H1 (cell line): Measurements from ENCODE around the gene TMED10. TPM values are rescaled to one million over a fixed set of nuclear protein-coding genes. Genes with fewer than 3 reads are reported as not detected.

Experiments used
- CTCF ChIA-PET: fragments of 300-600 bp; sonication (Branson Sonifier 250); formaldehyde crosslinking; loops from one replicate; lab custom pipeline; 2021; ENCODE audit not compliant: partially characterized antibody; lab: Charles Lee
- POLR2A ChIA-PET: fragments of 300-600 bp; sonication (Branson Sonifier 250); formaldehyde crosslinking; loops from one replicate; lab custom pipeline; 2021; ENCODE audit warnings: inconsistent platforms; ENCODE audit not compliant: partially characterized antibody; lab: Charles Lee
- DNase-seq, 2 experiments: peaks; one replicate each; pipeline versions ENCODE4 v3.0.0 to v3.0.0-alpha.2; 2010 to 2022; ENCODE audit warnings: low spot score in 2 of 2, low read depth in 1 of 2, mixed read lengths in 1 of 2
- FAIRE-seq: peaks from 2 replicates; lab custom pipeline; 2011; peaks lifted over from hg19 to GRCh38; lab: Jason Lieb, UNC
- H2AFZ ChIP-seq: 2 replicates; pipeline ENCODE4 v1.8.1; 2012; ENCODE audit warnings: low read length, inconsistent platforms
- H2AK5ac ChIP-seq: 2 replicates; pipeline ENCODE4 v1.6.1; 2013; ENCODE audit warnings: low read depth, low read length
- H2BK120ac ChIP-seq: replicated peaks from 2 replicates; pipeline ENCODE3; 2013; ENCODE audit warnings: low read depth, low read length, inconsistent platforms
- H2BK12ac ChIP-seq: 2 replicates; pipeline ENCODE4 v1.6.1; 2013; ENCODE audit warnings: low read depth, low read length
- H2BK15ac ChIP-seq: 2 replicates; pipeline ENCODE4 v1.6.1; 2013; ENCODE audit warnings: low read length
- H2BK20ac ChIP-seq: 2 replicates; pipeline ENCODE4 v1.6.1; 2013; ENCODE audit warnings: low read length
- H2BK5ac ChIP-seq: 2 replicates; pipeline ENCODE4 v1.6.1; 2013; ENCODE audit warnings: low read depth, low read length
- H3K14ac ChIP-seq: 2 replicates; pipeline ENCODE4 v1.6.1; 2013; ENCODE audit warnings: inconsistent platforms; ENCODE audit not compliant: insufficient read length
- H3K18ac ChIP-seq: 2 replicates; pipeline ENCODE4 v1.6.1; 2013; ENCODE audit warnings: low read length; ENCODE audit errors: extremely low read depth
- H3K23ac ChIP-seq: 2 replicates; pipeline ENCODE4 v1.6.1; 2013; ENCODE audit warnings: inconsistent platforms; ENCODE audit not compliant: insufficient read length
- H3K23me2 ChIP-seq: 2 replicates; pipeline ENCODE4 v1.6.1; 2013; ENCODE audit warnings: low read depth, low read length
- H3K27ac ChIP-seq: 2 replicates; pipeline ENCODE4 v1.6.1; 2011; ENCODE audit warnings: low read depth, low read length, inconsistent platforms
- H3K27me3 ChIP-seq, 4 experiments: replicated peaks in 1 of 4; 1 replicate in 1 of 4; 2 replicates in 3 of 4; pipeline versions ENCODE4 v1.6.1 to v1.8.1; 2011 to 2013; ENCODE audit warnings: low read length in 3 of 4, mild to moderate bottlenecking in 3 of 4, inconsistent platforms in 2 of 4, mixed read lengths in 2 of 4, moderate library complexity in 1 of 4; ENCODE audit not compliant: control insufficient read depth in 3 of 4, insufficient read depth in 3 of 4; ENCODE audit errors: extremely low read depth in 1 of 4
- H3K36me3 ChIP-seq, 4 experiments: 2 replicates each; pipeline versions ENCODE4 v1.6.1 to v1.8.1; 2011 to 2013; ENCODE audit warnings: mild to moderate bottlenecking in 4 of 4, low read length in 3 of 4, moderate library complexity in 2 of 4, control low read depth in 1 of 4, inconsistent platforms in 1 of 4; ENCODE audit not compliant: insufficient read depth in 4 of 4, control insufficient read depth in 2 of 4
- H3K4ac ChIP-seq: replicated peaks from 2 replicates; pipeline ENCODE3; 2013; ENCODE audit warnings: low read length, low read depth, mixed read lengths, inconsistent platforms; ENCODE audit not compliant: insufficient read length
- H3K4me1 ChIP-seq, 4 experiments: replicated peaks in 1 of 4; 1 replicate in 1 of 4; 2 replicates in 3 of 4; pipeline versions ENCODE4 v1.6.1 to v1.8.1; 2011 to 2013; ENCODE audit warnings: low read length in 3 of 4, inconsistent platforms in 2 of 4, mixed read lengths in 1 of 4; ENCODE audit not compliant: insufficient read depth in 4 of 4, control insufficient read depth in 3 of 4
- H3K4me2 ChIP-seq, 2 experiments: 2 replicates each; pipeline versions ENCODE4 v1.6.1 to v1.8.1; 2011 to 2013; ENCODE audit warnings: low read depth in 2 of 2, low read length in 2 of 2, control low read depth in 1 of 2, inconsistent platforms in 1 of 2, mild to moderate bottlenecking in 1 of 2; ENCODE audit not compliant: insufficient read depth in 1 of 2
- H3K4me3 ChIP-seq, 4 experiments: fragments of 200-600, 300-600 bp in 1 of 4; sonication (generic), shearing (Covaris generic), sonication (Bioruptor Twin) in 1 of 4; 2 replicates each; pipeline versions ENCODE4 v1.5.1 to v1.8.1; 2011 to 2016; ENCODE audit warnings: low read length in 4 of 4, low read depth in 3 of 4, control low read depth in 2 of 4, inconsistent platforms in 2 of 4, mild to moderate bottlenecking in 2 of 4, mixed read lengths in 1 of 4, moderate library complexity in 1 of 4; ENCODE audit not compliant: insufficient read depth in 2 of 4; ENCODE audit errors: extremely low read depth in 1 of 4
- H3K56ac ChIP-seq: replicated peaks from 2 replicates; pipeline ENCODE3; 2013; ENCODE audit warnings: low read depth, mild to moderate bottlenecking, mixed read lengths, low read length, inconsistent platforms; ENCODE audit not compliant: insufficient read length
- H3K79me1 ChIP-seq: 2 replicates; pipeline ENCODE4 v1.6.1; 2013; ENCODE audit warnings: low read depth, low read length, control low read depth
- H3K79me2 ChIP-seq, 2 experiments: 2 replicates each; pipeline versions ENCODE4 v1.6.1 to v1.8.1; 2012 to 2013; ENCODE audit warnings: low read length in 2 of 2, mild to moderate bottlenecking in 2 of 2, inconsistent platforms in 1 of 2; ENCODE audit not compliant: insufficient read depth in 2 of 2, control insufficient read depth in 1 of 2
- H3K9ac ChIP-seq, 4 experiments: replicated peaks in 1 of 4; 1 replicate in 1 of 4; 2 replicates in 3 of 4; pipeline versions ENCODE4 v1.6.1 to v1.8.1; 2011 to 2013; ENCODE audit warnings: low read depth in 3 of 4, low read length in 3 of 4, control low read depth in 2 of 4, mild to moderate bottlenecking in 2 of 4, moderate library complexity in 2 of 4, inconsistent platforms in 1 of 4; ENCODE audit errors: extremely low read depth in 1 of 4
- H3K9me3 ChIP-seq, 2 experiments: 2 replicates each; pipeline versions ENCODE4 v1.6.1 to v1.8.1; 2012 to 2013; ENCODE audit warnings: mild to moderate bottlenecking in 2 of 2, moderate library complexity in 2 of 2, control low read depth in 1 of 2, inconsistent platforms in 1 of 2, low read depth in 1 of 2, low read length in 1 of 2, mixed read lengths in 1 of 2; ENCODE audit not compliant: insufficient read depth in 2 of 2
- H4K20me1 ChIP-seq, 2 experiments: replicated peaks in 1 of 2; 2 replicates each; pipeline versions ENCODE3 to v1.8.1; 2011 to 2013; ENCODE audit warnings: inconsistent platforms in 2 of 2, low read length in 2 of 2, mild to moderate bottlenecking in 1 of 2; ENCODE audit not compliant: insufficient read depth in 2 of 2, control insufficient read depth in 1 of 2
- H4K5ac ChIP-seq: 2 replicates; pipeline ENCODE4 v1.6.1; 2013; ENCODE audit warnings: low read length, low read depth, mixed read lengths, inconsistent platforms; ENCODE audit not compliant: insufficient read length
- H4K8ac ChIP-seq: 2 replicates; pipeline ENCODE4 v1.8.0; 2013; ENCODE audit warnings: mild to moderate bottlenecking, moderate library complexity, low read length, inconsistent platforms; ENCODE audit not compliant: insufficient read depth; ENCODE audit errors: extremely low read depth
- H4K91ac ChIP-seq: replicated peaks from 2 replicates; pipeline ENCODE3; 2013; ENCODE audit warnings: low read length, mixed read lengths, inconsistent platforms; ENCODE audit not compliant: insufficient read length
- BRCA1 ChIP-seq: IDR thresholded peaks from 2 replicates; pipeline ENCODE4 v1.6.1; 2012; ENCODE audit warnings: low read depth, low read length, improper control_type of control experiment
- SP1 ChIP-seq: IDR thresholded peaks from 2 replicates; pipeline ENCODE4 v1.6.1; 2011; ENCODE audit warnings: low read depth, low read length
- WGBS, 2 experiments: shearing (Covaris generic) in 1 of 2; methylation state at CpG; one replicate each; pipeline versions ENCODE4 v1.1.6 to v1.1.7; 2013 to 2015; ENCODE audit warnings: low lambda C conversion rate in 2 of 2, mixed read lengths in 2 of 2, inconsistent platforms in 1 of 2, low coverage in 1 of 2, missing lambda C conversion rate in 1 of 2; ENCODE audit not compliant: insufficient replicate concordance in 2 of 2, insufficient coverage in 1 of 2, insufficient read length in 1 of 2; ENCODE audit errors: extremely low coverage in 1 of 2, missing lambda C conversion rate in 1 of 2; 5-methylcytosine and 5-hydroxymethylcytosine counted together
- polyA plus RNA-seq, 7 experiments: library from polyadenylated mRNA; depleted of rRNA in 3 of 7; stranded (reverse) in 5 of 7; unstranded in 2 of 7; fragments of >200 nt in 5 of 7; fragments of 200-250 nt in 2 of 7; gene quantifications; 1 replicate in 5 of 7; 2 replicates in 1 of 7; 4 replicates in 1 of 7; pipeline versions ENCODE4 v1.2.1 to v1.2.3, GENCODE V29; 2011 to 2013; ENCODE audit warnings: missing spikeins in 2 of 7, mixed read lengths in 2 of 7
- total RNA-seq: library from RNA; stranded (reverse); fragmentation: NEBNext Ultra II Directional; extraction: Animal tissue kit (Norgen Biotek cat#: 25700); gene quantifications from 2 replicates; pipeline ENCODE4 v1.2.1, GENCODE V29; 2021

The TMED10 gene
- total and polyA plus RNA-seq, 2 of the 8 experiments (the other 6 are each of a cell fraction or from before 2014, with no cell fraction given), result 218 to 250 TPM

DNA sequence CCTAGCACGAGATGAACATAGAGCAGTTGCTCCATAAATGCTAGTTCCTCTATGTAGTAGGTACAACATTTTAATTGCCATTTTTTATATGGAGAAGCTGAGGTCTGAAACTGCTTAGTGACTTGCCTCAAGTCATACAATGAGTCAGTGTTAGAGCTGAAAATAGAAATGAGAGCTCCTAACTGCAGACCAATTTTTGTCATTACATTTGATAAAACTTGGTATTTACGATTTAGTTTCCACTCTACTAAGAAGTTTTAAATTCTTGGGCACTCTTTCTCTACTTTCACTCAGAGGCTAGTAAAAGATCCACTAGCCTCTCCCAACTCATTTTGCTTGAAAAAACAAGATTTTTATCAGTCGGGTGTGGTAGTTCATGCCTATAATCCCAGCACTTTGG, 8.1 kb upstream of the TMED10 start:
- no peaks in the 10 kb centered on the region; a peak in 1 of 7 replicates for H3K4me1 ChIP-seq
- CTCF ChIA-PET, result interaction anchor here (0.6 to 1.6 kb wide), 7 partner anchors 9 to 121 kb away, joined by 3 to 6 read pairs (median 4); no protein-coding TSS in a partner anchor

More for the DNA sequence above, 8.1 kb upstream of the TMED10 start:
- TF ChIP-seq SP1 (no peak), BRCA1 (no peak)
- Histone ChIP-seq H3K36me3 (no peaks in the 10 kb centered on the region), H3K27me3 (no peaks in the 10 kb centered on the region), H2BK120ac (no peak overlapping the region), H4K91ac (no peak overlapping the region), H2AK5ac (no peak overlapping the region), H3K23ac (no peak overlapping the region), H3K9ac (no peak overlapping the region), H3K9me3 (no peaks in the 10 kb centered on the region), H2BK5ac (no peak overlapping the region), H4K5ac (no peak overlapping the region), H3K14ac (no peak overlapping the region), H3K4me2 (no peak overlapping the region), H2BK20ac (no peak overlapping the region), H4K8ac (no peak overlapping the region), H2BK15ac (no peak overlapping the region), H3K4me3 (no peak overlapping the region), H3K79me2 (no peaks in the 10 kb centered on the region), H3K79me1 (no peaks in the 10 kb centered on the region), H3K23me2 (no peaks in the 10 kb centered on the region), H2AFZ (no peak overlapping the region), H2BK12ac (no peak overlapping the region), H4K20me1 (no peaks in the 10 kb centered on the region), H3K18ac (no peak overlapping the region), H3K27ac (no peak overlapping the region), H3K4ac (no peak overlapping the region), H3K56ac (no peak overlapping the region)
- FAIRE-seq (no peak), DNase-seq (no peak)
- POLR2A ChIA-PET, result interaction anchor here (1.1 to 1.6 kb wide), 3 partner anchors 12 to 96 kb away, joined by 3 to 10 read pairs (median 4); no protein-coding TSS in a partner anchor
- 89% methylated on average over 3 of the region's 3 CpGs; no CpG with 5 or more reads in 1 of the 2 experiments for WGBS, 2 experiments
